Liver (tissue), 9 donors: ENCODE measurements around the gene HPN. TPM values are rescaled to one million over a fixed set of nuclear protein-coding genes. Genes with fewer than 3 reads are reported as not detected.

ENCODE experiments used
- DNase-seq: peaks from one replicate; pipeline ENCODE4 v3.0.0-alpha.2; 2017; ENCODE audit warnings: low spot score
- H3K27ac ChIP-seq, 2 donors: one replicate each; pipeline ENCODE4 v1.7.0; 2013; ENCODE audit warnings: inconsistent platforms in 2 of 2, low read length in 2 of 2, control low read depth in 1 of 2, low read depth in 1 of 2, mild to moderate bottlenecking in 1 of 2
- H3K27me3 ChIP-seq, 4 donors: one replicate each; pipeline versions ENCODE4 v1.6.1 to v1.7.0; 2013; ENCODE audit warnings: low read length in 3 of 4, inconsistent platforms in 1 of 4, mild to moderate bottlenecking in 1 of 4, moderate library complexity in 1 of 4; ENCODE audit not compliant: control insufficient read depth in 4 of 4, insufficient read depth in 4 of 4
- H3K36me3 ChIP-seq, 4 donors: one replicate each; pipeline versions ENCODE4 v1.6.1 to v1.7.0; 2013; ENCODE audit warnings: low read length in 3 of 4, mild to moderate bottlenecking in 3 of 4, low read depth in 1 of 4, moderate library complexity in 1 of 4; ENCODE audit not compliant: control insufficient read depth in 4 of 4, insufficient read depth in 3 of 4
- H3K4me1 ChIP-seq, 4 donors: one replicate each; pipeline versions ENCODE4 v1.6.1 to v1.7.0; 2013; ENCODE audit warnings: low read length in 3 of 4, mild to moderate bottlenecking in 3 of 4, moderate library complexity in 1 of 4; ENCODE audit not compliant: control insufficient read depth in 4 of 4, insufficient read depth in 4 of 4
- H3K4me3 ChIP-seq, 3 donors: one replicate each; pipeline versions ENCODE4 v1.6.1 to v1.7.0; 2013; ENCODE audit warnings: low read length in 3 of 3, control low read depth in 1 of 3, low read depth in 1 of 3, mild to moderate bottlenecking in 1 of 3
- H3K9ac ChIP-seq, 2 donors: one replicate each; pipeline ENCODE4 v1.7.0; 2013; ENCODE audit warnings: low read length in 2 of 2, mild to moderate bottlenecking in 2 of 2, moderate library complexity in 2 of 2, control low read depth in 1 of 2, low read depth in 1 of 2
- H3K9me3 ChIP-seq, 4 donors: one replicate each; pipeline versions ENCODE4 v1.6.1 to v1.7.0; 2013; ENCODE audit warnings: low read length in 3 of 4; ENCODE audit not compliant: control insufficient read depth in 4 of 4
- EGR1 ChIP-seq, 2 donors: IDR thresholded peaks; 2 replicates each; pipeline ENCODE4 v1.6.1; 2016 to 2018; ENCODE audit warnings: antibody characterized with exemption in 2 of 2, low read depth in 2 of 2
- FOXA1 ChIP-seq: IDR thresholded peaks from 2 replicates; pipeline ENCODE4 v1.6.1; 2016; ENCODE audit warnings: antibody characterized with exemption
- GABPA ChIP-seq, 2 donors: IDR thresholded peaks in 1 of 2; conservative IDR thresholded peaks in 1 of 2; 2 replicates each; pipeline ENCODE4 v1.6.1; 2016; ENCODE audit warnings: antibody characterized with exemption in 2 of 2, mild to moderate bottlenecking in 1 of 2, moderate library complexity in 1 of 2
- HNF4A ChIP-seq, 2 donors: conservative IDR thresholded peaks; 2 replicates each; pipeline ENCODE4 v1.6.1; 2016; ENCODE audit warnings: antibody characterized with exemption in 2 of 2, mild to moderate bottlenecking in 2 of 2
- HNF4G ChIP-seq: IDR thresholded peaks from 2 replicates; pipeline ENCODE4 v1.6.1; 2016; ENCODE audit warnings: antibody characterized with exemption
- JUND ChIP-seq, 2 donors: IDR thresholded peaks; 2 replicates each; pipeline ENCODE4 v1.6.1; 2016; ENCODE audit warnings: antibody characterized with exemption in 2 of 2
- NR2F2 ChIP-seq: IDR thresholded peaks from 2 replicates; pipeline ENCODE4 v1.6.1; 2016; ENCODE audit warnings: antibody characterized with exemption
- RAD21 ChIP-seq, 2 donors: IDR thresholded peaks; 2 replicates each; pipeline ENCODE4 v1.6.1; 2016; ENCODE audit warnings: antibody characterized with exemption in 2 of 2, mild to moderate bottlenecking in 2 of 2
- RXRA ChIP-seq, 2 donors: IDR thresholded peaks; 2 replicates each; pipeline ENCODE4 v1.6.1; 2017 to 2018; ENCODE audit warnings: antibody characterized with exemption in 2 of 2, mild to moderate bottlenecking in 1 of 2
- SP1 ChIP-seq: IDR thresholded peaks from 2 replicates; pipeline ENCODE4 v1.6.1; 2018; ENCODE audit warnings: antibody characterized with exemption, mild to moderate bottlenecking
- YY1 ChIP-seq: IDR thresholded peaks from 2 replicates; pipeline ENCODE4 v1.6.1; 2016; ENCODE audit warnings: antibody characterized with exemption, mild to moderate bottlenecking
- WGBS: extraction: QIAGEN DNeasy Blood & Tissue Kit; methylation state at CpG from one replicate; pipeline ENCODE4 v1.1.7; 2013; 5-methylcytosine and 5-hydroxymethylcytosine counted together
- polyA plus RNA-seq, 2 donors: library from polyadenylated mRNA; stranded (reverse) in 1 of 2; unstranded in 1 of 2; fragments of 200-250 nt in 1 of 2; fragments of >200 nt in 1 of 2; fragmentation: Nextera tagmentation in 1 of 2; extraction: Ambion mirVana in 1 of 2; gene quantifications; one replicate each; pipeline versions ENCODE4 v1.2.1 to v1.2.3, GENCODE V29; 2013 to 2015
- total RNA-seq, 2 donors: library from RNA; depleted of rRNA; stranded (reverse); fragments of >200 nt; gene quantifications; one replicate each; pipeline ENCODE4 v1.2.3, GENCODE V29; 2014
- TF ChIP-seq, protein P1 (sequence below): IDR thresholded peaks from 2 replicates; pipeline ENCODE4 v1.6.1; 2016; ENCODE audit warnings: antibody characterized with exemption
- TF ChIP-seq, protein P2 (sequence below): fragments of 150-350 bp; IDR thresholded peaks from 2 replicates; pipeline ENCODE4 v1.5.1; 2017; ENCODE audit warnings: improper control_type of control experiment, low read depth, low read length; ENCODE audit not compliant: missing input control
- TF ChIP-seq, protein P3 (sequence below): IDR thresholded peaks from 2 replicates; pipeline ENCODE4 v1.6.1; 2016; ENCODE audit warnings: antibody characterized with exemption, mild to moderate bottlenecking
- TF ChIP-seq, protein P4 (sequence below): IDR thresholded peaks from 2 replicates; pipeline ENCODE4 v1.6.1; 2016; ENCODE audit warnings: antibody characterized with exemption
- donor health status: healthy.
- donor health status: healthy.
- donor health status: healthy.
- donor health status: healthy.
- donor health status: healthy.

Gene HPN
- total and polyA plus RNA-seq, 4 donors: 130 to 535 (median 335) TPM

DNA sequence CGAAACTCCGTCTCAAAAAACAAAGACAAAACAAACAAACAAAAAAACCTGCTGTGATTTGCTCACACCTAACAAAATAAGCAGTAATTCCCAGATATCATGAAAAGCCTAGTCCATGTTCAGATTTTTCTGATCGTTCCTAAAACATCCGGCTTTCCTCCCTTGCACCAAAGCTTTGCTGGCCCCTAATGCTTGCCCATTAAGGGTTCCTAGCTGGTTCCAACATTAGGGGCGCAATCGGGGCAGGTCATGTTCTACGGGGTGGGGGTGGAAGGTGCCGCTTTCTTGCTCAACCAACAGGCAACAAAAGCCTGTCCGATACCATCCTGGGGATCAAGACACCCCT is 48.6 kb downstream of the HPN start:
- no peaks in the 10 kb centered on the region for H3K36me3 ChIP-seq
- peaks cover 3 to 28% (median 17%) of the 10 kb centered on the region in 4 donors for H3K4me1 ChIP-seq
- DNase-seq: no peak
- peak overlapping the region in 2 of 3 donors; percentile 37 to 52 for H3K4me3 ChIP-seq
- peak overlapping the region in 1 of 2 donors; percentile 62 for H3K9ac ChIP-seq
- WGBS: 22% methylated on average over 9 of the region's 9 CpGs
- no peaks in the 10 kb centered on the region for H3K27me3 ChIP-seq
- no peaks in the 10 kb centered on the region for H3K9me3 ChIP-seq
- no peak for TF ChIP-seq FOXA1
- TF ChIP-seq, protein P1, sequence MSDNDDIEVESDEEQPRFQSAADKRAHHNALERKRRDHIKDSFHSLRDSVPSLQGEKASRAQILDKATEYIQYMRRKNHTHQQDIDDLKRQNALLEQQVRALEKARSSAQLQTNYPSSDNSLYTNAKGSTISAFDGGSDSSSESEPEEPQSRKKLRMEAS: no peak
- H3K27ac ChIP-seq: peak overlapping the region; percentile 80 to 92

- WGBS: 7% methylated on average over 36 of the region's 36 CpGs
- Histone ChIP-seq H3K9me3 (no peaks in the 10 kb centered on the region), H3K4me1 (peaks cover 3 to 28% (median 17%) of the 10 kb centered on the region in 4 donors), H3K27me3 (no peaks in the 10 kb centered on the region), H3K36me3 (no peaks in the 10 kb centered on the region), H3K27ac (peak overlapping the region; percentile 80 to 92), H3K9ac (peak overlapping the region; percentile 62 to 66), H3K4me3 (peak overlapping the region in 2 of 3 donors; percentile 39 to 52)
- DNase-seq: peak; percentile 58
- TF ChIP-seq, protein P2, sequence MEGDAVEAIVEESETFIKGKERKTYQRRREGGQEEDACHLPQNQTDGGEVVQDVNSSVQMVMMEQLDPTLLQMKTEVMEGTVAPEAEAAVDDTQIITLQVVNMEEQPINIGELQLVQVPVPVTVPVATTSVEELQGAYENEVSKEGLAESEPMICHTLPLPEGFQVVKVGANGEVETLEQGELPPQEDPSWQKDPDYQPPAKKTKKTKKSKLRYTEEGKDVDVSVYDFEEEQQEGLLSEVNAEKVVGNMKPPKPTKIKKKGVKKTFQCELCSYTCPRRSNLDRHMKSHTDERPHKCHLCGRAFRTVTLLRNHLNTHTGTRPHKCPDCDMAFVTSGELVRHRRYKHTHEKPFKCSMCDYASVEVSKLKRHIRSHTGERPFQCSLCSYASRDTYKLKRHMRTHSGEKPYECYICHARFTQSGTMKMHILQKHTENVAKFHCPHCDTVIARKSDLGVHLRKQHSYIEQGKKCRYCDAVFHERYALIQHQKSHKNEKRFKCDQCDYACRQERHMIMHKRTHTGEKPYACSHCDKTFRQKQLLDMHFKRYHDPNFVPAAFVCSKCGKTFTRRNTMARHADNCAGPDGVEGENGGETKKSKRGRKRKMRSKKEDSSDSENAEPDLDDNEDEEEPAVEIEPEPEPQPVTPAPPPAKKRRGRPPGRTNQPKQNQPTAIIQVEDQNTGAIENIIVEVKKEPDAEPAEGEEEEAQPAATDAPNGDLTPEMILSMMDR: peak; percentile 66
- TF ChIP-seq HNF4G: no peak
- peak in 1 of 2 donors; percentile 34 for TF ChIP-seq HNF4A (conservative IDR thresholded peaks at IDR 0.05)
- peak; percentile 79 to 82 for TF ChIP-seq RAD21 (IDR thresholded peaks at IDR 0.05)
- TF ChIP-seq GABPA (IDR thresholded peaks at IDR 0.05 in 1 of 2, conservative IDR thresholded peaks at IDR 0.05 in 1 of 2): no peak
- peak; percentile 24 to 51 for TF ChIP-seq RXRA (IDR thresholded peaks at IDR 0.05)
- TF ChIP-seq YY1: peak; percentile 10
Measured at GRCh38 chr19:35090506-35091214, 49.1 kb downstream of the HPN start.

DNA sequence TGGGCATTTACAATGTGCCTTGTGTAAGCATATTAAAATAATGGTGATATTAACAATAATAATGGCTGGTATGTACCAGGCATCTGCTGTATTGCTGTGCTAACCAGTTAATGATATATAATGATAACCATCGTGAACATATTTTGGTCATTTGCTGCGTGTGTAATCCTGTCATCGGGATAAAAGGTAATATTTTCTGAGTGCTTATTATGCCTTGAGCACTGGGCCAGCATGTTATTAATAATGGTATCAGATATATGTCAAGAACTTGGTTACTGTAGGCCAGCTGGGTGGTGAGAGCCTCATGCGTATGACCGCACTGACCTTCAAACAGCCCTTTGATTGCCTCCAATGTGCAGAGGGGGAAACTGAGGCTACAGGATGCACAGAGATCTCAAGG is 51.9 kb downstream of the HPN start:
- no peak for TF ChIP-seq NR2F2
- TF ChIP-seq HNF4G: no peak
- TF ChIP-seq, protein P1: no peak
- no peak for TF ChIP-seq JUND (IDR thresholded peaks at IDR 0.05)
- no peak for TF ChIP-seq EGR1 (IDR thresholded peaks at IDR 0.05; ENCODE audit: low read depth in 2 of 2)
- TF ChIP-seq, protein P3, sequence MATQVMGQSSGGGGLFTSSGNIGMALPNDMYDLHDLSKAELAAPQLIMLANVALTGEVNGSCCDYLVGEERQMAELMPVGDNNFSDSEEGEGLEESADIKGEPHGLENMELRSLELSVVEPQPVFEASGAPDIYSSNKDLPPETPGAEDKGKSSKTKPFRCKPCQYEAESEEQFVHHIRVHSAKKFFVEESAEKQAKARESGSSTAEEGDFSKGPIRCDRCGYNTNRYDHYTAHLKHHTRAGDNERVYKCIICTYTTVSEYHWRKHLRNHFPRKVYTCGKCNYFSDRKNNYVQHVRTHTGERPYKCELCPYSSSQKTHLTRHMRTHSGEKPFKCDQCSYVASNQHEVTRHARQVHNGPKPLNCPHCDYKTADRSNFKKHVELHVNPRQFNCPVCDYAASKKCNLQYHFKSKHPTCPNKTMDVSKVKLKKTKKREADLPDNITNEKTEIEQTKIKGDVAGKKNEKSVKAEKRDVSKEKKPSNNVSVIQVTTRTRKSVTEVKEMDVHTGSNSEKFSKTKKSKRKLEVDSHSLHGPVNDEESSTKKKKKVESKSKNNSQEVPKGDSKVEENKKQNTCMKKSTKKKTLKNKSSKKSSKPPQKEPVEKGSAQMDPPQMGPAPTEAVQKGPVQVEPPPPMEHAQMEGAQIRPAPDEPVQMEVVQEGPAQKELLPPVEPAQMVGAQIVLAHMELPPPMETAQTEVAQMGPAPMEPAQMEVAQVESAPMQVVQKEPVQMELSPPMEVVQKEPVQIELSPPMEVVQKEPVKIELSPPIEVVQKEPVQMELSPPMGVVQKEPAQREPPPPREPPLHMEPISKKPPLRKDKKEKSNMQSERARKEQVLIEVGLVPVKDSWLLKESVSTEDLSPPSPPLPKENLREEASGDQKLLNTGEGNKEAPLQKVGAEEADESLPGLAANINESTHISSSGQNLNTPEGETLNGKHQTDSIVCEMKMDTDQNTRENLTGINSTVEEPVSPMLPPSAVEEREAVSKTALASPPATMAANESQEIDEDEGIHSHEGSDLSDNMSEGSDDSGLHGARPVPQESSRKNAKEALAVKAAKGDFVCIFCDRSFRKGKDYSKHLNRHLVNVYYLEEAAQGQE: no peak
- TF ChIP-seq, protein P2: no peak
- TF ChIP-seq, protein P4, sequence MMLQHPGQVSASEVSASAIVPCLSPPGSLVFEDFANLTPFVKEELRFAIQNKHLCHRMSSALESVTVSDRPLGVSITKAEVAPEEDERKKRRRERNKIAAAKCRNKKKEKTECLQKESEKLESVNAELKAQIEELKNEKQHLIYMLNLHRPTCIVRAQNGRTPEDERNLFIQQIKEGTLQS: no peak
- TF ChIP-seq SP1: no peak
- no peak for TF ChIP-seq HNF4A (conservative IDR thresholded peaks at IDR 0.05)
- TF ChIP-seq GABPA (IDR thresholded peaks at IDR 0.05 in 1 of 2, conservative IDR thresholded peaks at IDR 0.05 in 1 of 2): no peak
- no peak for TF ChIP-seq FOXA1
- no peak overlapping the region for H3K27ac ChIP-seq
- WGBS: 97% methylated on average over 5 of the region's 5 CpGs
- no peak for DNase-seq
- peaks cover 3 to 24% (median 14%) of the 10 kb centered on the region in 4 donors for H3K4me1 ChIP-seq
- H3K4me3 ChIP-seq: no peak overlapping the region
- no peaks in the 10 kb centered on the region for H3K9me3 ChIP-seq
- H3K9ac ChIP-seq: no peak overlapping the region
- H3K36me3 ChIP-seq: no peaks in the 10 kb centered on the region
- H3K27me3 ChIP-seq: no peaks in the 10 kb centered on the region
